GM12878 (cell line): Measurements from ENCODE around the gene STPG3. TPM values are rescaled to one million over a fixed set of nuclear protein-coding genes. Genes with fewer than 3 reads are reported as not detected.

Experiments
- ATAC-seq: fragments of 200-7000 bp; cut with Tn5 transposase; 3 replicates; pipeline ENCODE4 v1.9.1; 2020; ENCODE audit warnings: mild to moderate bottlenecking, moderate library complexity
- BruUV-seq: library from RNA; stranded (reverse); fragments of 400-500 nt; replicated peaks from 2 replicates; lab custom pipeline; 2021; lab: Mats Ljungman, UMichigan
- CTCF ChIA-PET: fragments of 300-600 bp; sonication (Branson Sonifier 250); formaldehyde crosslinking; extraction: SDS; loops from one replicate; lab custom pipeline; 2021; ENCODE audit warnings: inconsistent platforms; lab: Yijun Ruan, JAX
- POLR2A ChIA-PET: fragments of 350-600 bp; formaldehyde crosslinking; extraction: SDS; loops from one replicate; lab custom pipeline; 2021; ENCODE audit warnings: inconsistent platforms; lab: Charles Lee
- RAD21 ChIA-PET: fragments of 300-600 bp; sonication (Branson Sonifier 250); formaldehyde crosslinking; loops from one replicate; lab custom pipeline; 2023; ENCODE audit warnings: antibody characterized with exemption; ENCODE audit not compliant: unreplicated experiment; lab: Charles Lee
- SMC1A ChIA-PET: fragments of 300-600 bp; sonication (Branson Sonifier 250); formaldehyde crosslinking; loops from one replicate; lab custom pipeline; 2023; ENCODE audit not compliant: unreplicated experiment, uncharacterized antibody; lab: Charles Lee
- DNase-seq: peaks from one replicate; pipeline ENCODE4 v3.0.0-alpha.2; 2011; ENCODE audit warnings: low read depth, low spot score
- FAIRE-seq: peaks from 3 replicates; lab custom pipeline; 2011; peaks lifted over from hg19 to GRCh38; lab: Jason Lieb, UNC
- H2AFZ ChIP-seq: 2 replicates; pipeline ENCODE4 v1.6.0; 2011; ENCODE audit warnings: low read depth, low read length, control low read depth; ENCODE audit not compliant: control insufficient read depth
- H3K27ac ChIP-seq: 2 replicates; pipeline ENCODE4 v1.5.1; 2011; ENCODE audit warnings: control low read depth; ENCODE audit not compliant: control insufficient read depth, insufficient read depth
- H3K27me3 ChIP-seq, 2 experiments: replicated peaks in 1 of 2; 2 replicates each; pipeline versions ENCODE4 v1.6.0 to v1.6.1; 2011; ENCODE audit warnings: low read length in 1 of 2; ENCODE audit not compliant: control insufficient read depth in 2 of 2, insufficient read depth in 2 of 2
- H3K36me3 ChIP-seq, 2 experiments: 2 replicates each; pipeline ENCODE4 v1.5.1; 2011; ENCODE audit warnings: low read length in 1 of 2; ENCODE audit not compliant: control insufficient read depth in 2 of 2, insufficient read depth in 2 of 2
- H3K4me1 ChIP-seq: 2 replicates; pipeline ENCODE4 v1.6.1; 2011; ENCODE audit warnings: mild to moderate bottlenecking, low read length, moderate library complexity, mixed read lengths; ENCODE audit not compliant: control insufficient read depth, insufficient read depth
- H3K4me2 ChIP-seq: 2 replicates; pipeline ENCODE4 v1.6.0; 2011; ENCODE audit warnings: control low read depth; ENCODE audit not compliant: control insufficient read depth, insufficient read depth
- H3K4me3 ChIP-seq: fragments of 200-600 bp; sonication (generic); 2 replicates; pipeline ENCODE4 v1.5.1; 2016
- H3K79me2 ChIP-seq: 2 replicates; pipeline ENCODE4 v1.6.0; 2011; ENCODE audit warnings: low read length; ENCODE audit not compliant: control insufficient read depth, insufficient read depth
- H3K9ac ChIP-seq: 2 replicates; pipeline ENCODE4 v1.8.0; 2011; ENCODE audit warnings: low read length, control low read depth, mixed read lengths; ENCODE audit not compliant: control insufficient read depth, insufficient read depth
- H3K9me3 ChIP-seq: replicated peaks from 3 replicates; pipeline ENCODE4 v1.5.1; 2011; ENCODE audit warnings: mild to moderate bottlenecking, low read length; ENCODE audit not compliant: control insufficient read depth, insufficient read depth
- H4K20me1 ChIP-seq: 2 replicates; pipeline ENCODE4 v1.6.0; 2011; ENCODE audit not compliant: control insufficient read depth, insufficient read depth
- HDAC2 ChIP-seq: fragments of 200-600 bp; sonication (generic); IDR thresholded peaks from 2 replicates; pipeline ENCODE4 v1.6.1; 2017
- NR2F1 ChIP-seq: fragments of 450-650 bp; conservative IDR thresholded peaks from 2 replicates; pipeline ENCODE4 v1.6.1; 2017; ENCODE audit warnings: mild to moderate bottlenecking
- WGBS: methylation state at CpG from one replicate; pipeline ENCODE4 v1.1.6; 2016; ENCODE audit warnings: low lambda C conversion rate; ENCODE audit not compliant: insufficient replicate concordance, insufficient coverage; ENCODE audit errors: missing lambda C conversion rate; 5-methylcytosine and 5-hydroxymethylcytosine counted together
- in situ Hi-C: fragments of 300-500 bp; cut with MboI; formaldehyde crosslinking; loops from 9 replicates; pipeline ENCODE4 v1.14.3; 2018; ENCODE audit warnings: mixed read lengths
- intact Hi-C: fragments of 100-400 bp; cut with micrococcal nuclease; formaldehyde crosslinking; loops from one replicate; pipeline ENCODE4 v1.14.2; 2022; ENCODE audit not compliant: unreplicated experiment
- polyA plus RNA-seq, 11 experiments: library from polyadenylated mRNA; depleted of rRNA in 4 of 11; unstranded in 6 of 11; stranded (reverse) in 5 of 11; fragments of >200 nt; fragmentation: Nextera tagmentation in 4 of 11; fragmentation: Illumina TruSeq in 1 of 11; extraction: Ambion mirVana in 4 of 11; extraction: Trizol in 1 of 11; gene quantifications; 1 replicate in 1 of 11; 2 replicates in 10 of 11; pipeline versions ENCODE4 v1.2.1 to v1.2.3, GENCODE V29; 2011 to 2016; ENCODE audit warnings: inconsistent platforms in 2 of 11, missing spikeins in 2 of 11, low read depth in 1 of 11
- total RNA-seq, 4 experiments: library from RNA; depleted of rRNA in 3 of 4; stranded (reverse); fragments of >200 nt in 3 of 4; fragmentation: Illumina TruSeq in 1 of 4; extraction: Trizol in 1 of 4; gene quantifications; 2 replicates each; pipeline versions ENCODE4 v1.2.1 to v1.2.3, GENCODE V29; 2013 to 2021

STPG3 gene
- total and polyA plus RNA-seq, 10 of the 15 experiments (the other 5 are each of a cell fraction or from before 2014, with no cell fraction given), result not detected

DNA sequence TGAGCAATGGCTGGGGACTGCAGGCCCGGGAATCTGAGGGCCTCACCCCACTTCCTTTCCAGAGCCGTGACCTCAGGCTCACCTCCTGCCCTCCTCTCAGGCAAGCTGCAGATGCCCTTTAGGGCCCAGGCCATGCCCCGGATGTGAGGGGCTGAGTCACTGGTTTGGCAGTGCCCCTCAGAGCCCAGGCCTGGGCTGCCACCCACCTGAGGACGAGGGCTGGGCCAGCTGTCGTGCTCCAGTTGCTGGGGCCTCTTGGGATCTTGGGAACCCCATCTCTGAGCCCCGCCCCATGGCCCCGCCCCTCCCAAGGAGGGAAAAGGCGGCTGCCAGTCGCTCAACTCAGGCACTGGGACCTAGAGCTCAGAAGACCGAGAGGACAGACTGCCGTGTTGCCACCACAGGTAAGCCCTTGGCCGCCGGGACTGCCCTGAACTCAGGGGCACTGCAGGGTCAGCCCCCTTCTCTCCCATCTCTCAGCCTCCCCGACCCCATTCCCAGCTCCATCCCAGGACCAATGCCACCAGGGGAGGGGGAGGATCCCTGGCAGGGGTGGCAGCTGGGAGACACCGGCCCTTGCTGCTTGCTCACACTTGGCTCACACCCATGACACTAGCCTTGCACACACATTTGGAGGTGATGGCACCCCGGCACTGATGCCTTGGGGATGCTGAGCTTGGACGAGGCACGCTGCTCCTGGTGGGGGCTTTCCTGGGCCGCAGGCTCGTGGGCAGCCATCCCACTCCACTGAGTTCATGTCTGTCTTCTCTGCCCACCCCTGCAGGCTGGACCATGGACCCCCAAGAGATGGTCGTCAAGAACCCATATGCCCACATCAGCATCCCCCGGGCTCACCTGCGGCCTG lies 26.0 kb upstream of the STPG3 start, which contains the start of gene CYSRT1:
Gene CYSRT1 (plus strand): TSS at position 345 of the 865 bp plus-strand sequence. CDS start 448 bp downstream, at position 793.
- TF ChIP-seq HDAC2 (no peak), NR2F1 (0 out of 2 replicates have a peak, but pooled peaks have one; percentile 33)
- no peak for DNase-seq
- Histone ChIP-seq H3K9me3 (no peaks in the 10 kb centered on the region), H2AFZ (peak within 1 kb of the TSS; percentile 85; the same call in 1 of the 2 replicates), H3K79me2 (no peaks in the 10 kb centered on the region), H3K4me3 (peak within 1 kb of the TSS; percentile 93), H3K36me3 (no peaks in the 10 kb centered on the region), H3K4me2 (peak within 1 kb of the TSS; percentile 85), H3K4me1 (peaks cover 16% of the 10 kb centered on the region), H4K20me1 (no peaks in the 10 kb centered on the region), H3K27me3 (no peaks in the 10 kb centered on the region), H3K27ac (peak within 1 kb of the TSS; percentile 73), H3K9ac (peak within 1 kb of the TSS; percentile 79)
- no TSS peak for BruUV-seq
- intact Hi-C loops (loop anchor here (5.0 to 10.0 kb wide), 2 partner anchors 38 to 180 kb away; partner anchors contain the start of genes ANAPC2, NPDC1 and SSNA1), in situ Hi-C loops (loop anchor here (5.0 kb wide), 1 partner anchor 103 kb away; no protein-coding TSS in a partner anchor)
- ChIA-PET POLR2A (interaction anchor here (0.9 to 5.5 kb wide), 11 partner anchors 10 to 154 kb away, joined by 3 to 68 read pairs (median 6); partner anchors contain the start of genes ANAPC2, NDOR1, SAPCD2 and SSNA1), SMC1A (interaction anchor here (0.6 to 3.3 kb wide), 8 partner anchors 12 to 129 kb away, joined by 3 to 18 read pairs (median 3); partner anchors contain the start of gene TPRN), CTCF (interaction anchor here (0.8 to 6.4 kb wide), 7 partner anchors 14 to 176 kb away, joined by 3 to 52 read pairs (median 13); partner anchors contain the start of genes ANAPC2, SAPCD2, SSNA1 and TUBB4B), RAD21 (interaction anchor here (0.8 to 3.5 kb wide), 8 partner anchors 12 to 157 kb away, joined by 3 to 34 read pairs (median 4); no protein-coding TSS in a partner anchor)
- WGBS, result 27% methylated on average over 22 of the region's 23 CpGs
- ATAC-seq, result no peak
- FAIRE-seq, result no peak
